ENCODE measurements around the gene MMP7.

Gene MMP7

DNA sequence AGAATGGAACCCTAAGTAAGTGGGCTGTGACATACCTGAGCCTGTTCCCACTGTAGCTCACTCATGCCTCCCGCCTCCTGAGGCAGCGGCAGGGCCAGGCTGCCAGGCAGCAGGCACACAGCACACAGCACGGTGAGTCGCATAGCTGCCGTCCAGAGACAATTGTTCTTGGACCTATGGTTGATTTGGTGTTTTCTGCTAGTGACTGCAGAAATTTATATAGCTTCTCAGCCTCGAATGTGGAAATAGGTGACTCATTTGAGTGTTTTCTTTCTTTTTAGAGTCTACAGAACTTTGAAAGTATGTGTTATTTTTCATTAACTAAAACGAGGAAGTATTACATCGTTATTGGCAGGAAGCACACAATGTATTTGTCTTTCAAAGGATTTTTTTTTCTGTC, at the start of gene MMP7:
Gene MMP7, minus strand, starts transcription at position 190 of the 400 bp plus-strand sequence. Its CDS starts 47 bp downstream, at position 143.
- no peak for FAIRE-seq

DNA sequence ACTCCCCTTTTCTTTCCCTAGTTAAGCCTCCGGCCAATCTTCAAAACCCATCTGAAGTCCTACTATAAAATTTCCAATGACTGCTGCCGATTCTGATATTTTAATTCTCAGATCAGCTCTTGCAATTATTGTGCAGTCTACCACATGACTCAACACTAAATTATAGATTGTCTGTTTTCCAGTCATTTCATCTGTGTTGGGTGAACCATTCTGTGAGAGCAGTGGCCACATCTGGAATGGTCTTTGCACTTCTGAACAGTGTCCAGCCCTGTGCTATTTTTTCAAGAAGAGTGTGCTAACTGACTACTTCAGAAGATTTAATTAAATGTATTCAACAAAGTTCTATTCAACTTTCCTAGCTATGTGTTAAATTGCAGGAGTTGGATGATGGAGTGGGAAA, 47.2 kb upstream of the MMP7 start:
- FAIRE-seq: no peak

DNA sequence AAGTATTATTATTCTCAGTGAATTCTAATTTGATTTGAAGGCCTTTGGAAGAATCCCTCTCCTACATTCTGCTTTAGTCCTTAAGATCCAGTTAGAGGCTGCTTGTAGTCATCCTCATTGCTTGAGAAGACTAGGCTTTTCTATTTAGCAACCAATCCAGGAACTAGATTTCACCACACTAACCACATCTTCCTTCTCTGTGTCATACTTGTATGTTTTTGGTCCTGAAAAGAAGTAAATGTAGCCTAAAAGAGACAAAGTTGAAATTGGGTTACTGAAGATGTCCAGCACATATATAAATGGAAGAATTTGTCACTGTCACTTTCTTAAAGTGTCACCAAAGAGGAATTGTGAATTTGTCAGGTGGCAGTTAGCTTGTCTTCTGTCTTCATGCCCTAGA, 46.6 kb upstream of the MMP7 start:
- FAIRE-seq: no peak

DNA sequence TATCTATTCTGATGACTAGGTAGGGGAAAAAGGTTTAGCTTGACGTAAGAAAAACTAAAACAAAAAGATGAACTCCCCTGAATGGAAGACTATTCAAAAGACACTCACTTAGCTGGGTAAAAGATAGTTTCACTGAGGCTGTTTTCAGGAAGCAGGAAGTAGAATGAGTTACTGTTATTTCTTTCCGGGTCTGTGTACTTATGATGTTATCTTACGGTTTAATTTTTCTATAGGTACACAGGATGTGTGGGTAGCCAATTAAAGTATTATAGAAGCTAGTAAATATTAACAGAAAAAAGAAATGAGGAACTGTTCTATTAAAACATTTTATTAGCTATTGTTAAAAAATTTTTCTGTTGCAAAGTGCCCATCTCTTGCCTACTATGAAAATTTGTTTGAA, 45.8 kb upstream of the MMP7 start:
- no peak for FAIRE-seq

- no peak for FAIRE-seq
Observed at GRCh38 chr11:102575012-102575411, 44.5 kb upstream of the MMP7 start.

- FAIRE-seq: no peak
Observed at GRCh38 chr11:102573851-102574250, 43.3 kb upstream of the MMP7 start.

DNA sequence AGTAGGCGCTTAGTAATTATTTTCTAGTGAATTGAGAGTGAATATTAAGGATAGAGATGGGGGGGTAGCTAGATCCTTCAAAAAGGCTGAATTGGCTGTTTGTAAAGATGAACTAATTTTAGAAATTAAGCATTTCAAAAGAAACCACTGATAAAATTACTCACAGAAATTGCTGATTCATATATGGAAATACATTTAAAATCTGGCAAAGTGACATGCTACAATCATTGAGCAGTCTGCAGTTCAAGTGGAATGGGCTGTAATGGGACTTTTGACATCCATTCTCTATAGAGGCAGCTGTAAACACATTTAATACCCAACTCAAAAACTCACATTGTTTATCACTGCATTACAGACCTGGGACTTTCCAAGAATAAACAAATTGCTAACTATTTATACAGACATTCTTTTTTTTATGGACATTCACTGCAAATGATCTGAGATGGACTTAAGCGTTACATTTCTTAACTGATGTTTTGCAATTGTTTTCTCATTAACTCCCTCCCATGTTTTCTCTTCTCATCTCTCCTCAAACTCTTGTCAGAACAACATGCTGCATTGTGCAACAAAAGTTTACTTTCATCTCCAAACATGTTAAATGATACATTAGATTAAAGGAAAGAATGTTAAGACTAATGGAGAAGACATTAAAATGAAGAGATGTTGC, 42.1 kb upstream of the MMP7 start:
- FAIRE-seq: no peak

DNA sequence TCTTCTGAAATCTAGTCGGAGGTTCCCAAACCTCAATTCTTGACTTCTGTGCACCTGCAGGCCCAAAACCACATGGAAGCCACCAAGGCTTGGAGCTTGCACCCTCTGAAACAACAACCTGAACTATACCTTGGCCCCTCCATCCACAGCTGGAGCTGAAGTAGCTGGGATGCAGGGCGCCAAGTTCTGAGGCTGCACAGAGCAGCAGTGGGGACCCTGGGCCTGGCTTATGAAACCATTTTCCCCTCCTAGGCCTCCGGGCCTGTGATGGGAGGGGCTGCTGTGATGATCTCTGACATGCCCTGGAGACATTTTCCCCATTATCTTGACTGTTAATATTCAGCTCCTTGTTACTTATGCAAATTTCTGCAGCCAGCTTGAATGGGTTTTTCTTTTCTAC, 38.3 kb upstream of the MMP7 start:
- no peak for FAIRE-seq

DNA sequence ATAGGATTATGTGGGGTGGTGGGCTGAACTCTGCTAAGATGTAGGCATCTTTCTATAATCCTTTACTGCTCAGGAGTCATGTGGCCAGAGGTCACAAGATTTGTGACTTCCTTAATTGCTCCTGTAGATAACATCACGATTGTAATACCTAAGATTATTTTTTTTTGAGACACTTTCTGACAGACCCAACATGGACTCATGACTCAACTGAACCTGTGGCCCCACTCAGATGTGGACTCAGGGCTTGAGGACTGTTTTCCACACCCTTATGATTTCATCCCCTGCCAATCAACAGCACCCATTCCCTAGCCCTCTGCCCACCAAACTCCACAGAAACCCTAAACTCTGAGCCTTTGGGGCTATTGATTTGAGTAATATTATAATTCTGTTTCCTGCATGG, 35.6 kb upstream of the MMP7 start:
- no peak for FAIRE-seq

DNA sequence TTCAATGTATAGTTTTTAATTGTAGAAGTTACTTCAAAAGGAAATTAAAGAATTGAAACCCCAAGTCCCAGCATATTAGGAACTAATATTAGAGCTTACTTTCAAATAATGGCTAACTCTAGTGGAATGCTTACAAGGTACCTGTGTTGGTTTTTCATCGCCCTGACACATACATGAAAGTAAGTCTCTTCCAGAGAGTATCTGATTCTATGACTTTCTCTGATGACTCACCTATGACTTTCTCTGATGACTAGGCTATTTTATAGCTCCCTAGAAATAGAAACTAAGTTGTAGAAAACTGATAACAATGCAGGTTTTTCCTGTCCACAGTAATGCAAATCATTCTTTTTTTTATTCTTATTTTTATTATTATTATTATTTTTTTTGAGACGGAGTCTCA, 33.6 kb upstream of the MMP7 start:
- FAIRE-seq: no peak

- FAIRE-seq: no peak
Observed at GRCh38 chr11:102561636-102562035, 31.1 kb upstream of the MMP7 start.

DNA sequence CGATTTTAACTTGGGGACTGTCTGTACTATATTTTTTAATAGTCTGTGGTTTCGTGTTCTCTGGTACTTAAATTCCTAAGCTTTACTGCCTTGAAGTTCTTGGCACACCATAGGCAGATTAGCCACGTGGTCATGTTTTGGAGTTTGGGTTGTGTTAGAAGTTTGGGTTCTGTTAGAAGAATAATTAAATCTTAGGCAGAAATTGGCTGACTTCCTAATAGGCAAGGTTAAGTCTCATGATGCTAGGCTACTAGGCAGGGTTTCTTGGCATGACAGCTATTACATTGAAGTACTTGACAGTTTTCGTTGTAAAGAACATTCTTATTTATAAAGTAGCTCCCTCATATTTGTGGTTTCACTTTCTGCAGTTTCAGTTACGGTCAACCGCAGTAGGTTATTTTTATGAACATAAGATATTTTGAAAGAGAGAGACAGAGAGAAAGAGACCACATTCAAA, 30.0 kb upstream of the MMP7 start:
- no peak for FAIRE-seq

GRCh38 chr11:102559839-102560238, 29.3 kb upstream of the MMP7 start:
- no peak for FAIRE-seq

GRCh38 chr11:102555091-102555490, 24.5 kb upstream of the MMP7 start:
- no peak for FAIRE-seq

GRCh38 chr11:102553835-102554282, 23.3 kb upstream of the MMP7 start:
- FAIRE-seq: no peak

DNA sequence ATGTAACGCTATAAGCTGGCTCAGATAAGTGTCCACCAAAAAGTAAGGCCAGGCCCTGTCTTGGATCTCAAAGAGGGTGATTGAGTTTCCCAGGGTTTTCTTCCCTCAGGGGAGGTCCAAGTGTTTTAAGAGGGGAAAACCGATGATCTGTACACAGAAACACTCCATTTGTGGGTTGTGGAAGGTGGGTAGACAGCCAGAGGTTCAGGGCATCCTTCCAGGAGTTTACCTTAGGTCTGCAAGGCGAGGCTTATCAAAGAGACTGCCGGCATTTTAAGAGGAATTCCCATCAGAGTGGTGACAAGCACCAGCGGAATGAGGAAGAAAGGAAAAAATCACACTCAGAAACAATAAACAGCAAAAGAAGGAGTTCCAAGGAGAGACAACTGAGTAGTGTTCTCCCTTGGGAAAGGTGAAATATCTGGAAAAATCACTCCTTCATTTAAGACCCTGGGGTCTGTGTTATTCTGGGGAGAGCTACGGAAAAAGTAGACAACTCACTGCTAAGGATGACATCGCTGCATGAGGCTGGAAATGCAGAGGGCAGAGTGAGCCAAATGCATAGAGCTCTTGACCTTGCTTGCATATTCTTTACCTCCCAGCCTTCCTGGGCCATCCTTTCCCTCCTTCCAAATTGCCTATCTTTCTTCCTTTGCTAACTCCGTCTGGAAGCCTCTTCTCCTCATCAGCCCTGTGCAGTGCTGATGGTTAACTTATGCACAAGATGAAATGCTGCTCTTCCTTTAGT, 22.1 kb upstream of the MMP7 start:
- no peak for FAIRE-seq

DNA sequence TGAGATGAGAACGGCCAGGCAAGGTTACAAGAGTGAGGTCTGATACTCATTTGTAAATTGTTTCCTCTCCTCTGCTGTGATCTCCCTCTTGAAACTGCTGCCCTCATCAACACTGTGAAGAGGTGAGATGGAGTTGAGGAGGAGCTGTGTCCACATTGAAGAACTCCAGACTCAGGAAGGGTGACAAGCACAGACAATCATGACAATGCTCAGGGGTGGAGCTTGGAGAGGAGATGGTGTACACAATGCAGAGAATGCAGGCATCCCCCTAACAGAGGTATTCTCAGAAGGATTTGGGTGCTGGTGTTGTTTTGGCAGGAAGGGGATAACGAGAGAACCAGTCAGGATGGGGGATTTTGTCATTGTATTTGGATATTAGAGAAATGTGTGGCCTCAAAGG, 21.5 kb upstream of the MMP7 start:
- no peak for FAIRE-seq

- no peak for FAIRE-seq
Observed at GRCh38 chr11:102551169-102551781, 20.7 kb upstream of the MMP7 start.

GRCh38 chr11:102546923-102547471, 16.4 kb upstream of the MMP7 start:
- FAIRE-seq: no peak

DNA sequence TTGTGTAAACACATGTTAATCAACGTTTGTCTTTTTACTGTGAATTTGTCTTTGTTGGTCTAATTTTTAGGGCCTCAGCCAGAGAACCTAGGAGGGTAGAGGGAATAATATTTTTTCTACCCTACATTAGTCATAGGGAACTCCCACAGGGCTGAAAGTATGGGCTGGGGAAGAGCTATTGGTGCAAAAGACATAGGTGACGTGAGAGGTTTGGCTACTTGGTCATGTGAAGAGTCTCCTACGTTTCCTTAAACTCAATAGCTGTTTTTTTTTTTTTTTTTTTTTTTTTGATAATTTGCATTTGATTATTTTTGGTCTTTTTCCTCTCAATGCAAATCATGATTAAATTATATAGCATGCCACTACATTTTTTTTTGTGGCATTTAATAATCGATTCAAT, 15.9 kb upstream of the MMP7 start:
- FAIRE-seq: no peak

DNA sequence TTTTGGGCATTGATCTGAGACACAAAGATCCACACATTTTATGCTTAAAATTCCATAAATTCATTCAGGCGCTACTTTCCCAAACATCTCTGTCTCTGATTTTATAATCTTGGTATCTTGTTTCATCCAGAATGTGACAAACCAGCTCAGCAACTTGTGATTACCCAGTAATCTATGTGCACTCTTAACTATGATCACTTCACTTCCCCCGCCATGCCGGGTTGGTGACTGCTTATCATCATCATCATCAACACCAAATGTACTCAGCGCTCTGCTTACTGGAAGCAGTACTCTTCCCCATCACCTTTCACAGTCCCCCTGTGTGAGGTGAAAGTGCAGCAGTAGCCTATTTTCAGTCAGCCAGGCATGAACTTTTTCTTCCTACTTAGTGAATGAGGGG, 15.2 kb upstream of the MMP7 start:
- no peak for FAIRE-seq

GRCh38 chr11:102544594-102544993, 14.0 kb upstream of the MMP7 start:
- no peak for FAIRE-seq

DNA sequence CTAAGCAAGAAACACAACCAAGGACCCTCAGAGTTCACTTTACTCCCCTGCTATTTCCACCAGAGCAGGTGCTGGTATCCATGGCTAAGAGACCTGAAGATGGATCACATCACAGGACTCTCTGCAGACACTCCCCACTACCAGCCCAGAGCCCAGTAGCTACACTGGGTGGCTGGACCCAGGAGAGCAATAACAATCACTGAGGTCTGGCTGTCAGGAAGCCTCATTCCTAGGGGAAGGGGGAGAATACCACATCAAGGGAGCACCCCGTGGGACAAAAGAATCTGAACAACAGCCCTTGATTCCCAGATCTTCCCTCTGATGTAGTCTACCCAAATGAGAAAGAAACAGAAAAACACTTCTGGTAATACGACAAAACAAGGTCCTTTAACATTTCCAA, 9.0 kb upstream of the MMP7 start:
- no peak for FAIRE-seq

DNA sequence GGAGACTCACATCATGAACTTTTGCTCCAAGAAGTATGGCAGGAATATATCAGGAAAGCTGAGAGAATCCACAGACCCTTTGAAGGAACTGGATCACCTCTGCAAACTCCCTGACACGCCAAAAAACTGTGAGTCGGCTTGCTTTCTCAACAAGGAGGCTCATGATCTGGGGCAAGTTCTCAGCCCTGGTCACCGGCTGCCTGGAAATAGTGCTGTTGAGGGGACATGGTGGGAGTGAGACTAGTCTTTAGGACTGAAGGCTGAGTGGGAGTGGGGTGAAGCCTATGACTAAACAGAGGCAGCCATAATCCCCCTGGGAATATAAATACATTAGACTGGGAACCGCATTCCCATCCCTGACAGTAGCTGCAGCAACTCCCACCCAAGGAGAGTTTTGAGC, 8.4 kb upstream of the MMP7 start:
- FAIRE-seq: no peak

Measured in G401.6 (cell line).